Liver (tissue), 9 donors: ENCODE data around the gene STX12. TPM values are rescaled to one million over a fixed set of nuclear protein-coding genes. Genes with fewer than 3 reads are reported as not detected.

Experiments
- DNase-seq: peaks from one replicate; pipeline ENCODE4 v3.0.0-alpha.2; 2017; ENCODE audit warnings: low spot score
- H3K27ac ChIP-seq, 2 donors: one replicate each; pipeline ENCODE4 v1.7.0; 2013; ENCODE audit warnings: inconsistent platforms in 2 of 2, low read length in 2 of 2, control low read depth in 1 of 2, low read depth in 1 of 2, mild to moderate bottlenecking in 1 of 2
- H3K27me3 ChIP-seq, 4 donors: one replicate each; pipeline versions ENCODE4 v1.6.1 to v1.7.0; 2013; ENCODE audit warnings: low read length in 3 of 4, inconsistent platforms in 1 of 4, mild to moderate bottlenecking in 1 of 4, moderate library complexity in 1 of 4; ENCODE audit not compliant: control insufficient read depth in 4 of 4, insufficient read depth in 4 of 4
- H3K36me3 ChIP-seq, 4 donors: one replicate each; pipeline versions ENCODE4 v1.6.1 to v1.7.0; 2013; ENCODE audit warnings: low read length in 3 of 4, mild to moderate bottlenecking in 3 of 4, low read depth in 1 of 4, moderate library complexity in 1 of 4; ENCODE audit not compliant: control insufficient read depth in 4 of 4, insufficient read depth in 3 of 4
- H3K4me1 ChIP-seq, 4 donors: one replicate each; pipeline versions ENCODE4 v1.6.1 to v1.7.0; 2013; ENCODE audit warnings: low read length in 3 of 4, mild to moderate bottlenecking in 3 of 4, moderate library complexity in 1 of 4; ENCODE audit not compliant: control insufficient read depth in 4 of 4, insufficient read depth in 4 of 4
- H3K4me3 ChIP-seq, 3 donors: one replicate each; pipeline versions ENCODE4 v1.6.1 to v1.7.0; 2013; ENCODE audit warnings: low read length in 3 of 3, control low read depth in 1 of 3, low read depth in 1 of 3, mild to moderate bottlenecking in 1 of 3
- H3K9ac ChIP-seq, 2 donors: one replicate each; pipeline ENCODE4 v1.7.0; 2013; ENCODE audit warnings: low read length in 2 of 2, mild to moderate bottlenecking in 2 of 2, moderate library complexity in 2 of 2, control low read depth in 1 of 2, low read depth in 1 of 2
- H3K9me3 ChIP-seq, 4 donors: one replicate each; pipeline versions ENCODE4 v1.6.1 to v1.7.0; 2013; ENCODE audit warnings: low read length in 3 of 4; ENCODE audit not compliant: control insufficient read depth in 4 of 4
- ATF3 ChIP-seq: IDR thresholded peaks from 2 replicates; pipeline ENCODE4 v1.6.1; 2016; ENCODE audit warnings: antibody characterized with exemption
- CTCF ChIP-seq: fragments of 150-350 bp; IDR thresholded peaks from 2 replicates; pipeline ENCODE4 v1.5.1; 2017; ENCODE audit warnings: improper control_type of control experiment, low read depth, low read length; ENCODE audit not compliant: missing input control
- EGR1 ChIP-seq, 2 donors: IDR thresholded peaks; 2 replicates each; pipeline ENCODE4 v1.6.1; 2016 to 2018; ENCODE audit warnings: antibody characterized with exemption in 2 of 2, low read depth in 2 of 2
- FOXA1 ChIP-seq: IDR thresholded peaks from 2 replicates; pipeline ENCODE4 v1.6.1; 2016; ENCODE audit warnings: antibody characterized with exemption
- FOXA2 ChIP-seq: IDR thresholded peaks from 2 replicates; pipeline ENCODE4 v1.6.1; 2016; ENCODE audit warnings: antibody characterized with exemption
- HNF4A ChIP-seq, 2 donors: conservative IDR thresholded peaks; 2 replicates each; pipeline ENCODE4 v1.6.1; 2016; ENCODE audit warnings: antibody characterized with exemption in 2 of 2, mild to moderate bottlenecking in 2 of 2
- HNF4G ChIP-seq: IDR thresholded peaks from 2 replicates; pipeline ENCODE4 v1.6.1; 2016; ENCODE audit warnings: antibody characterized with exemption
- JUND ChIP-seq, 2 donors: IDR thresholded peaks; 2 replicates each; pipeline ENCODE4 v1.6.1; 2016; ENCODE audit warnings: antibody characterized with exemption in 2 of 2
- MAX ChIP-seq: IDR thresholded peaks from 2 replicates; pipeline ENCODE4 v1.6.1; 2016; ENCODE audit warnings: antibody characterized with exemption
- NR2F2 ChIP-seq: IDR thresholded peaks from 2 replicates; pipeline ENCODE4 v1.6.1; 2016; ENCODE audit warnings: antibody characterized with exemption
- RAD21 ChIP-seq, 2 donors: IDR thresholded peaks; 2 replicates each; pipeline ENCODE4 v1.6.1; 2016; ENCODE audit warnings: antibody characterized with exemption in 2 of 2, mild to moderate bottlenecking in 2 of 2
- REST ChIP-seq: IDR thresholded peaks from 2 replicates; pipeline ENCODE4 v1.6.1; 2016; ENCODE audit warnings: antibody characterized with exemption, mild to moderate bottlenecking
- RXRA ChIP-seq, 2 donors: IDR thresholded peaks; 2 replicates each; pipeline ENCODE4 v1.6.1; 2017 to 2018; ENCODE audit warnings: antibody characterized with exemption in 2 of 2, mild to moderate bottlenecking in 1 of 2
- SP1 ChIP-seq: IDR thresholded peaks from 2 replicates; pipeline ENCODE4 v1.6.1; 2018; ENCODE audit warnings: antibody characterized with exemption, mild to moderate bottlenecking
- TAF1 ChIP-seq: conservative IDR thresholded peaks from 2 replicates; pipeline ENCODE4 v1.6.1; 2016; ENCODE audit warnings: antibody characterized with exemption, mild to moderate bottlenecking
- YY1 ChIP-seq: IDR thresholded peaks from 2 replicates; pipeline ENCODE4 v1.6.1; 2016; ENCODE audit warnings: antibody characterized with exemption, mild to moderate bottlenecking
- ZBTB33 ChIP-seq: IDR thresholded peaks from 2 replicates; pipeline ENCODE4 v1.6.1; 2016; ENCODE audit warnings: antibody characterized with exemption
- WGBS: extraction: QIAGEN DNeasy Blood & Tissue Kit; methylation state at CpG from one replicate; pipeline ENCODE4 v1.1.7; 2013; 5-methylcytosine and 5-hydroxymethylcytosine counted together
- polyA plus RNA-seq, 2 donors: library from polyadenylated mRNA; stranded (reverse) in 1 of 2; unstranded in 1 of 2; fragments of 200-250 nt in 1 of 2; fragments of >200 nt in 1 of 2; fragmentation: Nextera tagmentation in 1 of 2; extraction: Ambion mirVana in 1 of 2; gene quantifications; one replicate each; pipeline versions ENCODE4 v1.2.1 to v1.2.3, GENCODE V29; 2013 to 2015
- total RNA-seq, 2 donors: library from RNA; depleted of rRNA; stranded (reverse); fragments of >200 nt; gene quantifications; one replicate each; pipeline ENCODE4 v1.2.3, GENCODE V29; 2014
- donor health status: healthy.
- donor health status: healthy.
- donor health status: healthy.
- donor health status: healthy.
- donor health status: healthy.

The STX12 gene
- total and polyA plus RNA-seq, 4 donors = 10.0 to 23.3 (median 13.7) TPM

GRCh38 chr1:27861436-27861835 is 88.4 kb downstream of the STX12 start:
- H3K4me3 ChIP-seq = no peak overlapping the region
- WGBS = 95% methylated on average over 10 of the region's 10 CpGs
- H3K9ac ChIP-seq = no peak overlapping the region
- H3K36me3 ChIP-seq = no peaks in the 10 kb centered on the region
- H3K4me1 ChIP-seq = peaks cover 0 to 4% (median 2%) of the 10 kb centered on the region in 4 donors
- no peak for DNase-seq
- TF ChIP-seq REST (no peak), JUND (IDR thresholded peaks at IDR 0.05) (no peak), NR2F2 (no peak), FOXA1 (no peak), ATF3 (no peak), YY1 (no peak), RXRA (IDR thresholded peaks at IDR 0.05) (no peak), CTCF (no peak), HNF4G (no peak), TAF1 (no peak), RAD21 (IDR thresholded peaks at IDR 0.05) (no peak), ZBTB33 (no peak), SP1 (no peak), FOXA2 (no peak), EGR1 (IDR thresholded peaks at IDR 0.05; ENCODE audit: low read depth in 2 of 2) (no peak)
- H3K27ac ChIP-seq = no peak overlapping the region
- H3K9me3 ChIP-seq = no peaks in the 10 kb centered on the region
- no peaks in the 10 kb centered on the region for H3K27me3 ChIP-seq

GRCh38 chr1:27862004-27862403 is 89.0 kb downstream of the STX12 start:
- no peak overlapping the region for H3K27ac ChIP-seq
- 87% methylated on average over 3 of the region's 3 CpGs for WGBS
- no peaks in the 10 kb centered on the region for H3K27me3 ChIP-seq
- DNase-seq = no peak
- no peaks in the 10 kb centered on the region for H3K9me3 ChIP-seq
- H3K4me1 ChIP-seq = peaks cover 0 to 4% (median 2%) of the 10 kb centered on the region in 4 donors
- H3K4me3 ChIP-seq = no peak overlapping the region
- TF ChIP-seq RAD21 (IDR thresholded peaks at IDR 0.05) (no peak), ATF3 (no peak), HNF4A (conservative IDR thresholded peaks at IDR 0.05) (no peak), REST (no peak), YY1 (no peak), MAX (no peak), SP1 (no peak), JUND (IDR thresholded peaks at IDR 0.05) (no peak), RXRA (IDR thresholded peaks at IDR 0.05) (no peak), FOXA2 (no peak), EGR1 (IDR thresholded peaks at IDR 0.05; ENCODE audit: low read depth in 2 of 2) (no peak), HNF4G (no peak), CTCF (no peak)
- no peaks in the 10 kb centered on the region for H3K36me3 ChIP-seq
- H3K9ac ChIP-seq = no peak overlapping the region
